Measurements from ENCODE around the gene ZNF276.
"Not testable (repeated sequence)": the region's sequence is repeated elsewhere in the genome, so short reads cannot be mapped to it uniquely, and the experiment has no call there.

Gene ZNF276

GRCh38 chr16:89689142-89689541 lies 32.2 kb upstream of the ZNF276 start:
- Histone ChIP-seq H3K4me1 (ENCODE audit: low read length) (peaks cover 8% of the 10 kb centered on the region), H3K9ac (ENCODE audit: low read length) (no peak overlapping the region), H3K27ac (ENCODE audit: low read length) (no peak overlapping the region), H3K27me3 (ENCODE audit: low read depth, low read length) (no peaks in the 10 kb centered on the region), H3K4me3 (ENCODE audit: low read length) (no peak overlapping the region), H4K20me1 (ENCODE audit: insufficient read depth, low read length) (no peaks in the 10 kb centered on the region), H2AFZ (ENCODE audit: low read depth, low read length) (no peak overlapping the region), H3K36me3 (replicated peaks; ENCODE audit: low read depth, low read length) (peaks cover 33% of the 10 kb centered on the region), H3K9me3 (ENCODE audit: insufficient read depth, low read length) (peaks cover 3% of the 10 kb centered on the region), H3K4me2 (ENCODE audit: low read length) (no peak overlapping the region), H3K79me2 (ENCODE audit: low read length) (peaks cover 18% of the 10 kb centered on the region)
- TF ChIP-seq EZH2phosphoT487 (IDR thresholded peaks at IDR 0.05; ENCODE audit: low read depth) (no peak), CTCF (IDR thresholded peaks at IDR 0.05; ENCODE audit: low read depth, low read length) (no peak)

DNA sequence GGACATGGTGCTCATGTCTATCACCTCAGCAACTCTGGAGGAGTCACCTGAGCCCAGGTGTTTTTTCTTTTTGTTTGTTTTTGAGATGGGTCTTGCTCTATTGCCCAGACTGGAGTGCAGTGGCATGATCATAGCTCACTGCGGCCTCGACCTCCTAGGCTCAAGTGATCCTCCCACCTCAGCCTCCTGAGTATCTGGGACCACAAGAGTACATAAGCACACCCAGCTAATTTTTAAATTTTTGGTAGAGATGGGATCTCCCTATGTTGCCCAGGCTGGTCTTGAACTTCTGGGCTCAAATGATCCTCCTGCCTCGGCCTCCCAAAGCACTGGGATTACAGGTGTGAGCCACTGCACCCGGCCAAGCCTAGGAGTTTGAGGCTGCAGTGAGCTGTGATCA lies 31.7 kb upstream of the ZNF276 start:
- H3K4me2 ChIP-seq (ENCODE audit: low read length); H2AFZ ChIP-seq (ENCODE audit: low read depth, low read length); H4K20me1 ChIP-seq (ENCODE audit: insufficient read depth, low read length); H3K4me1 ChIP-seq (ENCODE audit: low read length); H3K9ac ChIP-seq (ENCODE audit: low read length); H3K27me3 ChIP-seq (ENCODE audit: low read depth, low read length); H3K9me3 ChIP-seq (ENCODE audit: insufficient read depth, low read length); H3K4me3 ChIP-seq (ENCODE audit: low read length); H3K27ac ChIP-seq (ENCODE audit: low read length): not testable (repeated sequence)
- Histone ChIP-seq H3K79me2 (ENCODE audit: low read length) (peaks cover 18% of the 10 kb centered on the region), H3K36me3 (replicated peaks; ENCODE audit: low read depth, low read length) (peaks cover 32% of the 10 kb centered on the region)

GRCh38 chr16:89690392-89690901 lies 30.9 kb upstream of the ZNF276 start:
- H3K36me3 ChIP-seq (replicated peaks; ENCODE audit: low read depth, low read length), result peaks cover 28% of the 10 kb centered on the region
- H3K4me1 ChIP-seq (ENCODE audit: low read length), result peaks cover 8% of the 10 kb centered on the region
- H3K27ac ChIP-seq (ENCODE audit: low read length), result no peak overlapping the region

DNA sequence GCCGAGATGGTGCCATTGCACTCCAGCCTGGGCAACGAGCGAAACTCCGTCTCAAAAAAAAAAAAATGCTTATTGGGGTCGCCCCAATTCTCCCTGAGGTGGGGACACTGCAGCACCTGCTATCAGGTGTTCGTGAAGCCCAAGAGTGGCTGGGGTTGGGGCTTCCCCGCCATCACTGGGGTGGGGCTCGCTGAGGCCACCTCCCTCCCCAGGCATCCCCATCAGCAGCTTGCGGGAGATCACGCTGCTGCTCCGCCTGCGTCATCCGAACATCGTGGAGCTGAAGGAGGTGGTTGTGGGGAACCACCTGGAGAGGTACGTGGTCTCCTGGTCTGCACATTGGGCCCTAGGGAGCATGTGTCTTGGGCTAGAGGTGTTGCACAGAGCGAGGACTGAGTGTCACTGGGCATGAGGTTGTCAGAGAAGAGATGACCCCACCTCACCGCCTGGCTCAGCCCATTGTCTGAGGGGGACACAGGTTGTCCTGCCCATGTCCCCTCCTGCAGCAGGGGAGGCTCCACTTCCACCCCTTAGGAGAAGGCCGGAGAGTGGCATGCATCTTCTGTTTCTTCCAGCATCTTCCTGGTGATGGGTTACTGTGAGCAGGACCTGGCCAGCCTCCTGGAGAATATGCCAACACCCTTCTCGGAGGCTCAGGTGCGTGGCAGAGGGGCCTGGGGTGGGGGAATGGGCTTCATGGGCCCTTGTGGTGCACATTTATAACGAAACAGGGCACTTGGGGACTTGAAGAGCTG lies 29.9 kb upstream of the ZNF276 start:
- H3K27me3 ChIP-seq (ENCODE audit: low read depth, low read length), result no peaks in the 10 kb centered on the region
- no peak overlapping the region for H3K27ac ChIP-seq (ENCODE audit: low read length)
- no peak overlapping the region for H3K9ac ChIP-seq (ENCODE audit: low read length)
- no peaks in the 10 kb centered on the region for H3K9me3 ChIP-seq (ENCODE audit: insufficient read depth, low read length)
- H3K36me3 ChIP-seq (replicated peaks; ENCODE audit: low read depth, low read length), result peaks cover 23% of the 10 kb centered on the region
- no peak overlapping the region for H2AFZ ChIP-seq (ENCODE audit: low read depth, low read length)
- H3K4me1 ChIP-seq (ENCODE audit: low read length), result peaks cover 4% of the 10 kb centered on the region
- peaks cover 18% of the 10 kb centered on the region for H3K79me2 ChIP-seq (ENCODE audit: low read length)
- H3K4me2 ChIP-seq (ENCODE audit: low read length), result no peak overlapping the region
- 0 out of 2 replicates have a peak, but pooled peaks cover 3% of the 10 kb centered on the region for H4K20me1 ChIP-seq (ENCODE audit: insufficient read depth, low read length)
- no peak for TF ChIP-seq EZH2phosphoT487 (IDR thresholded peaks at IDR 0.05; ENCODE audit: low read depth)
- no peak overlapping the region for H3K4me3 ChIP-seq (ENCODE audit: low read length)

More at GRCh38 chr16:89690392-89690901, 30.9 kb upstream of the ZNF276 start:
- no peak overlapping the region for H3K9ac ChIP-seq (ENCODE audit: low read length)
- peaks cover 2% of the 10 kb centered on the region for H3K9me3 ChIP-seq (ENCODE audit: insufficient read depth, low read length)
- TF ChIP-seq EZH2phosphoT487 (IDR thresholded peaks at IDR 0.05; ENCODE audit: low read depth) (no peak), CTCF (IDR thresholded peaks at IDR 0.05; ENCODE audit: low read depth, low read length) (no peak)
- H4K20me1 ChIP-seq (ENCODE audit: insufficient read depth, low read length), result no peaks in the 10 kb centered on the region
- peaks cover 18% of the 10 kb centered on the region for H3K79me2 ChIP-seq (ENCODE audit: low read length)
- H3K4me2 ChIP-seq (ENCODE audit: low read length), result no peak overlapping the region
- H3K27me3 ChIP-seq (ENCODE audit: low read depth, low read length), result no peaks in the 10 kb centered on the region
- no peak overlapping the region for H2AFZ ChIP-seq (ENCODE audit: low read depth, low read length)
- H3K4me3 ChIP-seq (ENCODE audit: low read length), result no peak overlapping the region

DNA sequence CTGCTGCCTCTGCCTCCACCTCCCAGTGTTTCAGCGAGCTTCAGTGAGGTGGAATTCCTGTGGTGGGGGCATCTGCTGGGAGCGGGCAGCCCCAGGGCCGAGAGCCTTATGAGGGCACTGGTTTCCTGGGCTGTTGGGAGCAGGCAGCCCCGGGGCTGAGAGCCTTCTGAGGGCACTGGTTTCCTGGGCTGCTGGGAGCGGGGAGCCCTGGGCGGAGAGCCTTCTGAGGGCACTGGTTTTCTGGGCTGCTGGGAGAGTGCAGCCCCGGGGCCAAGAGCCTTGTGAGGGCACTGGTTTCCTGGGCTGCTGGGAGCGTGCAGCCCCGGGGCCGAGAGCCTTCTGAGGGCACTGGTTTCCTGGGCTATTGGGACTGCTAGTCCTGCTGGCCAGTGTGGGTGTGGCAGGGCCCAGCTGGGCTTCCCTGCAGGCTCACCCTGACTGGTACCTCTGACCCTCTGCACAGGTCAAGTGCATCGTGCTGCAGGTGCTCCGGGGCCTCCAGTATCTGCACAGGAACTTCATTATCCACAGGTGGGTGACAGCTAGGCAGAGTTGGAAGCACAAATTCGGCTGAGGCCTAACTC lies 29.3 kb upstream of the ZNF276 start:
- TF ChIP-seq EZH2phosphoT487 (IDR thresholded peaks at IDR 0.05; ENCODE audit: low read depth) (no peak), CTCF (IDR thresholded peaks at IDR 0.05; ENCODE audit: low read depth, low read length) (no peak)
- H3K9ac ChIP-seq (ENCODE audit: low read length), result no peak overlapping the region
- no peaks in the 10 kb centered on the region for H3K9me3 ChIP-seq (ENCODE audit: insufficient read depth, low read length)
- peaks cover 15% of the 10 kb centered on the region for H3K79me2 ChIP-seq (ENCODE audit: low read length)
- no peak overlapping the region for H3K27ac ChIP-seq (ENCODE audit: low read length)
- peaks cover 23% of the 10 kb centered on the region for H3K36me3 ChIP-seq (replicated peaks; ENCODE audit: low read depth, low read length)
- H3K27me3 ChIP-seq (ENCODE audit: low read depth, low read length), result no peaks in the 10 kb centered on the region
- H4K20me1 ChIP-seq (ENCODE audit: insufficient read depth, low read length), result 0 out of 2 replicates have a peak, but pooled peaks cover 3% of the 10 kb centered on the region
- H3K4me2 ChIP-seq (ENCODE audit: low read length), result no peak overlapping the region
- no peak overlapping the region for H2AFZ ChIP-seq (ENCODE audit: low read depth, low read length)
- no peak overlapping the region for H3K4me3 ChIP-seq (ENCODE audit: low read length)
- peaks cover 4% of the 10 kb centered on the region for H3K4me1 ChIP-seq (ENCODE audit: low read length)

Measured in OCI-LY3 (cell line).